D721Med (cell line): ENCODE results near the gene MCTP1.

Source experiments
- DNase-seq: peaks from one replicate; pipeline ENCODE4 v3.0.0; 2011; ENCODE audit warnings: low spot score; ENCODE audit not compliant: insufficient read length
- FAIRE-seq: peaks from 2 replicates; lab custom pipeline; 2011; peaks lifted over from hg19 to GRCh38; lab: Jason Lieb, UNC
- CTCF ChIP-seq: IDR thresholded peaks from 2 replicates; pipeline ENCODE4 v1.5.1; 2012; ENCODE audit warnings: mild to moderate bottlenecking, control low read depth; ENCODE audit not compliant: insufficient read depth; ENCODE audit errors: missing control alignments

MCTP1 gene

GRCh38 chr5:95022967-95023695 is 261.8 kb downstream of the MCTP1 start:
- no peak for FAIRE-seq
- TF ChIP-seq CTCF = no peak
- no peak for DNase-seq

GRCh38 chr5:95020345-95020744 is 264.5 kb downstream of the MCTP1 start:
- DNase-seq (no peak), FAIRE-seq (no peak)
- TF ChIP-seq CTCF = no peak

GRCh38 chr5:95018946-95019345 is 265.9 kb downstream of the MCTP1 start:
- no peak for DNase-seq
- no peak for FAIRE-seq
- no peak for TF ChIP-seq CTCF

GRCh38 chr5:95018511-95018910 is 266.4 kb downstream of the MCTP1 start:
- TF ChIP-seq CTCF = no peak
- DNase-seq (no peak), FAIRE-seq (no peak)

GRCh38 chr5:95009812-95010211 is 275.1 kb downstream of the MCTP1 start:
- no peak for FAIRE-seq
- DNase-seq = no peak
- TF ChIP-seq CTCF = no peak

GRCh38 chr5:95007921-95008597 is 276.8 kb downstream of the MCTP1 start:
- DNase-seq = no peak
- no peak for TF ChIP-seq CTCF
- FAIRE-seq = no peak

- no peak for DNase-seq
- no peak for TF ChIP-seq CTCF
- FAIRE-seq = no peak
These were observed 279.1 kb downstream of the MCTP1 start for GRCh38 chr5:95005811-95006210.
